Measurements from ENCODE around the gene LINGO3. TPM values are rescaled to one million over a fixed set of nuclear protein-coding genes. Genes with fewer than 3 reads are reported as not detected.

LINGO3 gene
- total RNA-seq, 4 donors from 2014 or later = 0.45 TPM; not detected in 3

GRCh38 chr19:2327773-2328400 lies 19.9 kb upstream of the LINGO3 start:
- no peak for TF ChIP-seq POLR2A (IDR thresholded peaks at IDR 0.05)
- TF ChIP-seq CTCF (IDR thresholded peaks at IDR 0.05) = no peak
- Histone ChIP-seq H3K27me3 (no peaks in the 10 kb centered on the region), H3K9me3 (no peaks in the 10 kb centered on the region), H3K36me3 (peaks cover 0 to 8% of the 10 kb centered on the region in 2 donors), H3K4me1 (peaks cover 40 to 51% of the 10 kb centered on the region in 2 donors), H3K4me3 (replicated peaks in 1 of 3) (peak overlapping the region; percentile 60 to 92 (median 84)), H3K27ac (peak overlapping the region in 1 of 3 donors; percentile 24)
- 1 to 3% methylated on average over 18 of the region's 18 CpGs for WGBS, 2 donors
- intact Hi-C loops (cut with DNase I) = no loop called here
- peak in 1 of 2 donors; percentile 10 for DNase-seq

GRCh38 chr19:2326699-2327360 lies 18.9 kb upstream of the LINGO3 start:
- intact Hi-C loops (cut with DNase I) = no loop called here
- WGBS, 2 donors = 89 to 93% methylated on average over 16 of the region's 16 CpGs
- H3K4me1 ChIP-seq = peaks cover 30 to 41% of the 10 kb centered on the region in 2 donors
- no peak for DNase-seq
- H3K27me3 ChIP-seq = no peaks in the 10 kb centered on the region
- H3K27ac ChIP-seq = no peak overlapping the region
- peaks cover 2 to 8% of the 10 kb centered on the region in 2 donors for H3K36me3 ChIP-seq
- no peak overlapping the region for H3K4me3 ChIP-seq (replicated peaks in 1 of 3)
- no peak for TF ChIP-seq CTCF (IDR thresholded peaks at IDR 0.05)
- TF ChIP-seq POLR2A (IDR thresholded peaks at IDR 0.05) = no peak
- H3K9me3 ChIP-seq = no peaks in the 10 kb centered on the region

GRCh38 chr19:2325281-2326046 lies 17.5 kb upstream of the LINGO3 start:
- Histone ChIP-seq H3K9me3 (no peaks in the 10 kb centered on the region), H3K4me3 (replicated peaks in 1 of 3) (no peak overlapping the region), H3K36me3 (peaks cover 4 to 8% of the 10 kb centered on the region in 2 donors), H3K27me3 (no peaks in the 10 kb centered on the region), H3K4me1 (peaks cover 21 to 27% of the 10 kb centered on the region in 2 donors), H3K27ac (no peak overlapping the region)
- TF ChIP-seq CTCF (IDR thresholded peaks at IDR 0.05) (no peak), POLR2A (IDR thresholded peaks at IDR 0.05) (no peak)
- 83% methylated on average over 27 to 29 of the region's 29 CpGs for WGBS, 2 donors
- intact Hi-C loops (cut with DNase I) = no loop called here
- no peak for DNase-seq

GRCh38 chr19:2324220-2324948 lies 16.4 kb upstream of the LINGO3 start:
- peaks cover 4 to 8% of the 10 kb centered on the region in 2 donors for H3K36me3 ChIP-seq
- 88 to 91% methylated on average over 29 to 34 of the region's 34 CpGs for WGBS, 2 donors
- no peak for DNase-seq

More at GRCh38 chr19:2324220-2324948, 16.4 kb upstream of the LINGO3 start:
- no peaks in the 10 kb centered on the region for H3K27me3 ChIP-seq
- peaks cover 16 to 17% of the 10 kb centered on the region in 2 donors for H3K4me1 ChIP-seq
- no peak overlapping the region for H3K27ac ChIP-seq
- no peaks in the 10 kb centered on the region for H3K9me3 ChIP-seq
- TF ChIP-seq POLR2A (IDR thresholded peaks at IDR 0.05) (no peak), CTCF (IDR thresholded peaks at IDR 0.05) (no peak)
- intact Hi-C loops (cut with DNase I) = no loop called here
- no peak overlapping the region for H3K4me3 ChIP-seq (replicated peaks in 1 of 3)
